ENCODE data around the gene EPHX1. TPM values are rescaled to one million over a fixed set of nuclear protein-coding genes. Genes with fewer than 3 reads are reported as not detected.

Gene EPHX1
- total RNA-seq, 1 experiment from 2014 or later, result 35.8 TPM

GRCh38 chr1:225866981-225867380 is 57.1 kb downstream of the EPHX1 start:
- no peak overlapping the region for H3K27ac Mint-ChIP-seq (ENCODE audit: low read depth, unreplicated experiment)
- ChIA-PET CTCF (interaction anchor here (0.5 to 0.9 kb wide), 2 partner anchors 69 to 109 kb away, joined by 3 read pairs; no protein-coding TSS in a partner anchor), POLR2A (interaction anchor here (0.6 kb wide), 1 partner anchor 25 kb away, joined by 3 read pairs; no protein-coding TSS in a partner anchor)
- H3K9me3 Mint-ChIP-seq (ENCODE audit: unreplicated experiment), result no peaks in the 10 kb centered on the region
- no peaks in the 10 kb centered on the region for H3K4me1 Mint-ChIP-seq (ENCODE audit: insufficient read depth, unreplicated experiment)
- BruUV-seq (replicated peaks), result no TSS peak
- H3K4me3 Mint-ChIP-seq (ENCODE audit: unreplicated experiment), result no peak overlapping the region
- DNase-seq (ENCODE audit: unreplicated experiment), result no peak
- no peaks in the 10 kb centered on the region for H3K27me3 Mint-ChIP-seq (ENCODE audit: insufficient read depth, unreplicated experiment)
- H3K36me3 Mint-ChIP-seq (ENCODE audit: insufficient read depth, unreplicated experiment), result peaks cover 64% of the 10 kb centered on the region
- intact Hi-C loops (cut with micrococcal nuclease), result no loop called here
- no peak for TF ChIP-seq CTCF (IDR thresholded peaks at IDR 0.05; ENCODE audit: unreplicated experiment)

DNA sequence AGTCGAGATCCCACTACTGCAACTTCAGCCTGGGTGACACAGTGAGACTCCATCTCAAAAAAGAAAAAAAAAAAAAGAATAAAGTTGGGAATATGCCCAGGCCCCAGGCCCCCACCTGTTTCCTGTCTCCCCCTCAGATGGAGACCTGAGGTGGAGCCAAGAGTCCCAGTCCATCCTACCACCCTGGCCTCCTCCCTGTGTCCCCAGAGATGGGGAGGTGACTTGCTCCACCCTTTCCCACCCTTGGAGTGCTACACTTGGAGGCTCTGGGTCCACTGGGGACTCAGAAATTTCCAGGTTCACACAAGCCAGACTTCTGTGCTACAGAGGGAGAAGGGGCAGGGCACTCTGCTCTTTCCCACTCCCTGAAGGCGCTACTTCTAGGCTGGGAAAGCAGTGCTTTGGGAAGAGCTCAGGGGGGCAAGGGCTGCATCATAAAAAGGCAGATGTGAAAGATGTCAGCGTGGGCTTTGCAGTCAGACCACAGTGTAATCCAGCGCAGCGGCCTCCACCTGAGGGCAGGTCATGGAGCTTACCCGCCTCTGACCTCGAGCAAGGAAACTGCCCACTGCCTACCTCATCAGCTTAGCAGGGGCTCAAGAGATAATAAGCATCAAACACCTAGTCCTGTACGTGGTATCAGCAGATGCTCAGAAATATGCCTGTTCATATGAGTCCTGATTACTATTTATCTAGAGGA is 58.9 kb downstream of the EPHX1 start:
- DNase-seq (ENCODE audit: unreplicated experiment), result no peak
- POLR2A ChIA-PET, result interaction anchor here (1.1 kb wide), 1 partner anchor 12 kb away, joined by 3 read pairs; no protein-coding TSS in a partner anchor
- Mint-ChIP-seq H3K9me3 (ENCODE audit: unreplicated experiment) (no peaks in the 10 kb centered on the region), H3K27ac (ENCODE audit: low read depth, unreplicated experiment) (no peak overlapping the region), H3K4me1 (ENCODE audit: insufficient read depth, unreplicated experiment) (no peaks in the 10 kb centered on the region), H3K36me3 (ENCODE audit: insufficient read depth, unreplicated experiment) (peaks cover 65% of the 10 kb centered on the region), H3K27me3 (ENCODE audit: insufficient read depth, unreplicated experiment) (no peaks in the 10 kb centered on the region), H3K4me3 (ENCODE audit: unreplicated experiment) (no peak overlapping the region)
- intact Hi-C loops (cut with micrococcal nuclease), result no loop called here
- no peak for TF ChIP-seq CTCF (IDR thresholded peaks at IDR 0.05; ENCODE audit: unreplicated experiment)
- CTCF ChIA-PET, result interaction anchor here (0.6 to 2.6 kb wide), 5 partner anchors 9 to 97 kb away, joined by 3 to 10 read pairs (median 4); partner anchors contain the start of genes LEFTY1 and TMEM63A
- BruUV-seq (replicated peaks), result no TSS peak

DNA sequence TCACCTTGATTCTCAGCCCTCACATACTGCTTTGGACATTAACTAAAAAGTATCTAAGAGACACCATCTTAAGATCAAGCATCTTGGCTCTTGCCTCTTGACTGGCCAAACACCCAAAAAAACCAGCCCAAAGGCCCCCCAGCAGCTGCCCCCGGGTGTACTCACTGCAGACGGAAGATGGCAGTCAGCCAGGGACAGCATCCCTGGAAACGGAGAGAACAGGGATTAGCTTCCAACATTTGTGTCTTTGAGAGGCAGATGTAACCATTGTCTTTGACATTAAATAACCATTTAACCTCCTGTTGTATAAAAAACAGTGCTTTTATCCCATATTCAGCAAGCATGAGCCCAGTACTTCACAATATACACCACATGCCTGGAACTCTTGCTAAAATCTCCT is 61.0 kb downstream of the EPHX1 start:
- CTCF ChIA-PET, result interaction anchor here (0.6 to 3.0 kb wide), 9 partner anchors 11 to 396 kb away, joined by 3 to 15 read pairs (median 4); partner anchors contain the start of gene TMEM63A
- DNase-seq (ENCODE audit: unreplicated experiment), result no peak
- BruUV-seq (replicated peaks), result no TSS peak
- no peaks in the 10 kb centered on the region for H3K27me3 Mint-ChIP-seq (ENCODE audit: insufficient read depth, unreplicated experiment)
- no peaks in the 10 kb centered on the region for H3K9me3 Mint-ChIP-seq (ENCODE audit: unreplicated experiment)
- H3K4me3 Mint-ChIP-seq (ENCODE audit: unreplicated experiment), result no peak overlapping the region
- no peak overlapping the region for H3K27ac Mint-ChIP-seq (ENCODE audit: low read depth, unreplicated experiment)
- peaks cover 8% of the 10 kb centered on the region for H3K4me1 Mint-ChIP-seq (ENCODE audit: insufficient read depth, unreplicated experiment)
- intact Hi-C loops (cut with micrococcal nuclease), result no loop called here
- POLR2A ChIA-PET, result interaction anchor here (0.6 to 2.3 kb wide), 6 partner anchors 11 to 53 kb away, joined by 3 to 14 read pairs (median 4); partner anchors contain the start of gene TMEM63A
- TF ChIP-seq CTCF (IDR thresholded peaks at IDR 0.05; ENCODE audit: unreplicated experiment), result no peak
- H3K36me3 Mint-ChIP-seq (ENCODE audit: insufficient read depth, unreplicated experiment), result peaks cover 62% of the 10 kb centered on the region

GRCh38 chr1:225871359-225872074 is 61.6 kb downstream of the EPHX1 start:
- no peak overlapping the region for H3K27ac Mint-ChIP-seq (ENCODE audit: low read depth, unreplicated experiment)

More at GRCh38 chr1:225871359-225872074, 61.6 kb downstream of the EPHX1 start:
- BruUV-seq (replicated peaks), result no TSS peak
- no peaks in the 10 kb centered on the region for H3K9me3 Mint-ChIP-seq (ENCODE audit: unreplicated experiment)
- DNase-seq (ENCODE audit: unreplicated experiment), result no peak
- H3K36me3 Mint-ChIP-seq (ENCODE audit: insufficient read depth, unreplicated experiment), result peaks cover 64% of the 10 kb centered on the region
- ChIA-PET CTCF (interaction anchor here (0.6 to 3.0 kb wide), 12 partner anchors 8 to 427 kb away, joined by 3 to 15 read pairs (median 4); partner anchors contain the start of gene TMEM63A), POLR2A (interaction anchor here (0.6 to 2.3 kb wide), 6 partner anchors 10 to 52 kb away, joined by 3 to 14 read pairs (median 4); partner anchors contain the start of genes PYCR2 and TMEM63A)
- no peak for TF ChIP-seq CTCF (IDR thresholded peaks at IDR 0.05; ENCODE audit: unreplicated experiment)
- H3K4me1 Mint-ChIP-seq (ENCODE audit: insufficient read depth, unreplicated experiment), result peaks cover 13% of the 10 kb centered on the region
- intact Hi-C loops (cut with micrococcal nuclease), result no loop called here
- no peak overlapping the region for H3K4me3 Mint-ChIP-seq (ENCODE audit: unreplicated experiment)
- H3K27me3 Mint-ChIP-seq (ENCODE audit: insufficient read depth, unreplicated experiment), result no peaks in the 10 kb centered on the region

Data from MCF 10A (cell line).